GM19351 (cell line): ENCODE data around the gene RNF113B.

Source experiments
- ATAC-seq: cut with Tn5 transposase; IDR thresholded peaks from one replicate; pipeline ENCODE4 v1.9.1; 2021; ENCODE audit warnings: mild to moderate bottlenecking, moderate library complexity; ENCODE audit not compliant: unreplicated experiment

RNF113B gene

GRCh38 chr13:98142380-98143156 is 34.5 kb downstream of the RNF113B start, which contains the start of gene FARP1:
Gene FARP1 (plus strand): TSS chr13:98143094. CDS start chr13:98213243, 70,149 bp downstream.
- ATAC-seq = peak; percentile 77

GRCh38 chr13:98141509-98142379 is 35.3 kb downstream of the RNF113B start:
- ATAC-seq = no peak

GRCh38 chr13:98141091-98141490 is 36.0 kb downstream of the RNF113B start:
- no peak for ATAC-seq

GRCh38 chr13:98134901-98135300 is 42.2 kb downstream of the RNF113B start:
- no peak for ATAC-seq

GRCh38 chr13:98133946-98134345 is 43.1 kb downstream of the RNF113B start:
- ATAC-seq = peak; percentile 96

- ATAC-seq = no peak
These were observed 47.9 kb downstream of the RNF113B start for GRCh38 chr13:98129059-98129746.
